H9 (cell line): ENCODE results near the gene VASH1. TPM values are rescaled to one million over a fixed set of nuclear protein-coding genes. Genes with fewer than 3 reads are reported as not detected.

Source experiments
- DNase-seq: peaks from one replicate; pipeline ENCODE4 v3.0.0-alpha.2; 2017
- H2AFZ ChIP-seq: one replicate; pipeline ENCODE4 v1.6.1; 2013; ENCODE audit warnings: mild to moderate bottlenecking, low read length, control low read depth, moderate library complexity
- H2AK5ac ChIP-seq: 2 replicates; pipeline ENCODE4 v1.6.1; 2013; ENCODE audit warnings: low read length, control low read depth, mixed read lengths; ENCODE audit not compliant: insufficient read length
- H2BK120ac ChIP-seq: one replicate; pipeline ENCODE4 v1.6.1; 2013; ENCODE audit warnings: low read depth, mild to moderate bottlenecking, low read length, control low read depth, inconsistent platforms; ENCODE audit not compliant: poor library complexity, severe bottlenecking
- H2BK12ac ChIP-seq: 2 replicates; pipeline ENCODE4 v1.6.1; 2013; ENCODE audit warnings: low read length, control low read depth, mixed read lengths, low read depth; ENCODE audit not compliant: insufficient read length
- H2BK15ac ChIP-seq: 2 replicates; pipeline ENCODE4 v1.6.1; 2013; ENCODE audit warnings: low read depth, low read length, control low read depth
- H2BK20ac ChIP-seq: one replicate; pipeline ENCODE4 v1.6.1; 2013; ENCODE audit warnings: low read depth, mild to moderate bottlenecking, low read length, control low read depth, inconsistent platforms; ENCODE audit not compliant: poor library complexity, severe bottlenecking
- H2BK5ac ChIP-seq: 2 replicates; pipeline ENCODE4 v1.6.1; 2013; ENCODE audit warnings: low read length, control low read depth, mixed read lengths; ENCODE audit not compliant: insufficient read length
- H3K14ac ChIP-seq: 2 replicates; pipeline ENCODE4 v1.6.1; 2013; ENCODE audit warnings: low read length, control low read depth; ENCODE audit not compliant: insufficient read depth
- H3K18ac ChIP-seq: 2 replicates; pipeline ENCODE4 v1.6.1; 2013; ENCODE audit warnings: low read depth, mild to moderate bottlenecking, mixed read lengths, low read length, control low read depth; ENCODE audit not compliant: insufficient read length
- H3K23ac ChIP-seq: 2 replicates; pipeline ENCODE4 v1.6.1; 2013; ENCODE audit warnings: low read length, control low read depth, mixed read lengths, low read depth; ENCODE audit not compliant: insufficient read length
- H3K23me2 ChIP-seq: 2 replicates; pipeline ENCODE4 v1.6.1; 2013; ENCODE audit warnings: low read depth, mild to moderate bottlenecking, mixed read lengths, low read length, control low read depth; ENCODE audit not compliant: insufficient read length, poor library complexity, severe bottlenecking
- H3K27ac ChIP-seq: 2 replicates; pipeline ENCODE4 v1.5.1; 2013; ENCODE audit warnings: low read length, control low read depth, mixed read lengths, low read depth; ENCODE audit not compliant: insufficient read length
- H3K27me3 ChIP-seq: 2 replicates; pipeline ENCODE4 v1.6.1; 2013; ENCODE audit warnings: low read length, control low read depth, inconsistent platforms; ENCODE audit not compliant: insufficient read depth
- H3K4ac ChIP-seq: 2 replicates; pipeline ENCODE4 v1.6.1; 2013; ENCODE audit warnings: low read depth, mild to moderate bottlenecking, control low read depth, inconsistent platforms, low read length, moderate library complexity
- H3K4me1 ChIP-seq: 2 replicates; pipeline ENCODE4 v1.6.1; 2013; ENCODE audit warnings: low read length, control low read depth, inconsistent platforms; ENCODE audit not compliant: insufficient read depth
- H3K4me2 ChIP-seq: 2 replicates; pipeline ENCODE4 v1.6.1; 2013; ENCODE audit warnings: low read length, control low read depth, mixed read lengths; ENCODE audit not compliant: insufficient read length, insufficient read depth
- H3K56ac ChIP-seq: 2 replicates; pipeline ENCODE4 v1.6.1; 2013; ENCODE audit warnings: low read depth, mild to moderate bottlenecking, mixed read lengths, low read length, control low read depth; ENCODE audit not compliant: insufficient read length
- H3K79me1 ChIP-seq: 2 replicates; pipeline ENCODE4 v1.6.1; 2013; ENCODE audit warnings: low read depth, mild to moderate bottlenecking, moderate library complexity, low read length, control low read depth, inconsistent platforms; ENCODE audit not compliant: insufficient read depth, poor library complexity, severe bottlenecking
- H3K79me2 ChIP-seq: 2 replicates; pipeline ENCODE4 v1.6.1; 2013; ENCODE audit warnings: low read length, control low read depth, inconsistent platforms; ENCODE audit not compliant: insufficient read depth
- H3K9ac ChIP-seq: 2 replicates; pipeline ENCODE4 v1.6.1; 2013; ENCODE audit warnings: low read length, control low read depth, mixed read lengths; ENCODE audit not compliant: insufficient read length; ENCODE audit errors: extremely low read depth
- H3K9me3 ChIP-seq: one replicate; pipeline ENCODE4 v1.6.1; 2013; ENCODE audit warnings: low read depth, low read length, inconsistent platforms; ENCODE audit not compliant: control insufficient read depth
- H3T11ph ChIP-seq: one replicate; pipeline ENCODE4 v1.6.1; 2013; ENCODE audit warnings: mild to moderate bottlenecking, low read length, control low read depth, inconsistent platforms
- H4K20me1 ChIP-seq: one replicate; pipeline ENCODE4 v1.6.1; 2013; ENCODE audit not compliant: control insufficient read depth, insufficient read length, insufficient read depth
- H4K5ac ChIP-seq: 2 replicates; pipeline ENCODE4 v1.6.1; 2013; ENCODE audit warnings: low read depth, mild to moderate bottlenecking, mixed read lengths, low read length, control low read depth; ENCODE audit not compliant: insufficient read length
- H4K8ac ChIP-seq: replicated peaks from 2 replicates; pipeline ENCODE4 v1.6.1; 2013; ENCODE audit warnings: low read length, control low read depth, mixed read lengths, low read depth; ENCODE audit not compliant: insufficient read length
- H4K91ac ChIP-seq: 2 replicates; pipeline ENCODE4 v1.6.1; 2013; ENCODE audit warnings: low read depth, mild to moderate bottlenecking, moderate library complexity, mixed read lengths, low read length, control low read depth; ENCODE audit not compliant: insufficient read length
- H3K27ac Mint-ChIP-seq, 3 experiments: 2 replicates in 2 of 3; 3 replicates in 1 of 3; pipeline ENCODE4 v1.8.0; 2020 to 2021; ENCODE audit warnings: mixed read lengths in 3 of 3, mild to moderate bottlenecking in 1 of 3, moderate library complexity in 1 of 3
- H3K27me3 Mint-ChIP-seq: 2 replicates; pipeline ENCODE4 v1.8.0; 2021; ENCODE audit warnings: low read depth, mild to moderate bottlenecking, moderate library complexity, mixed read lengths
- H3K36me3 Mint-ChIP-seq, 3 experiments: 2 replicates in 2 of 3; 3 replicates in 1 of 3; pipeline ENCODE4 v1.8.0; 2020 to 2021; ENCODE audit warnings: low read depth in 3 of 3, mixed read lengths in 3 of 3; ENCODE audit not compliant: insufficient read depth in 1 of 3
- H3K4me1 Mint-ChIP-seq, 2 experiments: 2 replicates each; pipeline ENCODE4 v1.8.0; 2020; ENCODE audit warnings: mixed read lengths in 2 of 2
- H3K4me3 Mint-ChIP-seq, 2 experiments: 2 replicates in 1 of 2; 3 replicates in 1 of 2; pipeline ENCODE4 v1.8.0; 2020 to 2021; ENCODE audit warnings: mild to moderate bottlenecking in 2 of 2, mixed read lengths in 2 of 2, moderate library complexity in 1 of 2
- H3K9me3 Mint-ChIP-seq, 2 experiments: 2 replicates in 1 of 2; 3 replicates in 1 of 2; pipeline ENCODE4 v1.8.0; 2020; ENCODE audit warnings: mild to moderate bottlenecking in 2 of 2, mixed read lengths in 2 of 2, moderate library complexity in 1 of 2
- WGBS: extraction: QIAGEN DNeasy Blood & Tissue Kit; methylation state at CpG from one replicate; pipeline ENCODE4 v1.1.7; 2013; ENCODE audit warnings: missing lambda C conversion rate, low lambda C conversion rate, mixed read lengths; ENCODE audit not compliant: insufficient read length; ENCODE audit errors: extremely low coverage; 5-methylcytosine and 5-hydroxymethylcytosine counted together
- total RNA-seq: library from RNA; stranded (reverse); gene quantifications from 2 replicates; pipeline ENCODE4 v1.2.1, GENCODE V29; 2021
- TF ChIP-seq, protein P1 (sequence below): fragments of 200-600 bp; sonication (generic); conservative IDR thresholded peaks from 3 replicates; pipeline ENCODE4 v1.8.0; 2021; ENCODE audit warnings: antibody characterized with exemption, mild to moderate bottlenecking

The VASH1 gene
- total RNA-seq, 1 experiment from 2014 or later = 5.8 TPM

DNA sequence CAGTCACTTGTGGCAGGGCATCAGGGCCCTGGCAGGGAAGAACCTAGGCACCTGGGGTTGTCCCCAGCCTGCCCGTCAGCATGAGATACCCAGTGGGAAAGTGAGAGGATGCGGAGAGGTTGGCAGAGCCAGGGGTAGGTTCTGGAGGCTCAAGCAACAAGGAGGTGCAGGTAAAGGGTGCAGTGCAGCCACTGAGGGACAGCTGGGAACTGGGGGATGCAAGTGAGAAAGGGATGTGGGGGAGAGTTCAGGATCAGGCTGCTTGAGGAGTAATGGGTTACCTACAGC, 18.7 kb downstream of the VASH1 start:
- Histone ChIP-seq H2BK5ac (no peak overlapping the region), H3K9ac (no peak overlapping the region), H3K79me1 (no peaks in the 10 kb centered on the region), H2BK15ac (no peak overlapping the region), H2BK20ac (no peak overlapping the region), H3K23me2 (no peaks in the 10 kb centered on the region), H2BK12ac (no peak overlapping the region), H3K23ac (no peak overlapping the region), H4K91ac (no peak overlapping the region), H3T11ph (no peak overlapping the region), H3K27ac (no peak overlapping the region), H2AK5ac (no peak overlapping the region), H3K9me3 (no peaks in the 10 kb centered on the region), H3K18ac (no peak overlapping the region), H4K20me1 (no peaks in the 10 kb centered on the region), H4K8ac (no peak overlapping the region), H3K14ac (no peak overlapping the region), H3K4ac (no peak overlapping the region), H2AFZ (no peak overlapping the region), H2BK120ac (no peak overlapping the region), H3K4me2 (no peak overlapping the region), H3K27me3 (no peaks in the 10 kb centered on the region), H4K5ac (no peak overlapping the region), H3K56ac (no peak overlapping the region), H3K79me2 (no peaks in the 10 kb centered on the region), H3K4me1 (no peaks in the 10 kb centered on the region)
- Mint-ChIP-seq H3K9me3 (no peaks in the 10 kb centered on the region), H3K4me3 (no peak overlapping the region; a peak in 1 of 5 replicates), H3K27ac (peak overlapping the region in 1 of 3 experiments; percentile 44; a peak in 2 of 7 replicates), H3K27me3 (peaks cover 3% of the 10 kb centered on the region), H3K4me1 (peaks cover 13 to 17% of the 10 kb centered on the region in 2 experiments), H3K36me3 (peaks cover 10 to 25% (median 15%) of the 10 kb centered on the region in 3 experiments; a peak in 6 of 7 replicates)
- TF ChIP-seq, protein P1, sequence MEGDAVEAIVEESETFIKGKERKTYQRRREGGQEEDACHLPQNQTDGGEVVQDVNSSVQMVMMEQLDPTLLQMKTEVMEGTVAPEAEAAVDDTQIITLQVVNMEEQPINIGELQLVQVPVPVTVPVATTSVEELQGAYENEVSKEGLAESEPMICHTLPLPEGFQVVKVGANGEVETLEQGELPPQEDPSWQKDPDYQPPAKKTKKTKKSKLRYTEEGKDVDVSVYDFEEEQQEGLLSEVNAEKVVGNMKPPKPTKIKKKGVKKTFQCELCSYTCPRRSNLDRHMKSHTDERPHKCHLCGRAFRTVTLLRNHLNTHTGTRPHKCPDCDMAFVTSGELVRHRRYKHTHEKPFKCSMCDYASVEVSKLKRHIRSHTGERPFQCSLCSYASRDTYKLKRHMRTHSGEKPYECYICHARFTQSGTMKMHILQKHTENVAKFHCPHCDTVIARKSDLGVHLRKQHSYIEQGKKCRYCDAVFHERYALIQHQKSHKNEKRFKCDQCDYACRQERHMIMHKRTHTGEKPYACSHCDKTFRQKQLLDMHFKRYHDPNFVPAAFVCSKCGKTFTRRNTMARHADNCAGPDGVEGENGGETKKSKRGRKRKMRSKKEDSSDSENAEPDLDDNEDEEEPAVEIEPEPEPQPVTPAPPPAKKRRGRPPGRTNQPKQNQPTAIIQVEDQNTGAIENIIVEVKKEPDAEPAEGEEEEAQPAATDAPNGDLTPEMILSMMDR = no peak
- WGBS = no CpG with 5 or more reads among the region's 2 CpGs
- DNase-seq = peak; percentile 11
